ENCODE results near the gene POC5. TPM values are rescaled to one million over a fixed set of nuclear protein-coding genes. Genes with fewer than 3 reads are reported as not detected.
"Not testable (repeated sequence)": the region's sequence is repeated elsewhere in the genome, so short reads cannot be mapped to it uniquely, and the experiment has no call there.

The POC5 gene
- total and polyA plus RNA-seq, 2 experiments from 2014 or later = 4.6 to 19.2 TPM

- no peaks in the 10 kb centered on the region for H3K9me3 ChIP-seq (ENCODE audit: low read depth)
- no peaks in the 10 kb centered on the region for H3K27me3 ChIP-seq
- no peaks in the 10 kb centered on the region for H3K9me2 ChIP-seq (replicated peaks; ENCODE audit: insufficient read depth)
- no peak overlapping the region for H3K4me2 ChIP-seq
- no peaks in the 10 kb centered on the region for H3K79me2 ChIP-seq
- no peaks in the 10 kb centered on the region for H3K36me3 ChIP-seq (replicated peaks; ENCODE audit: insufficient read depth, low read depth)
- no peak overlapping the region for H2AFZ ChIP-seq
- H3K4me1 ChIP-seq (ENCODE audit: insufficient read depth) = no peaks in the 10 kb centered on the region
- H4K20me1 ChIP-seq (ENCODE audit: insufficient read depth, poor library complexity, severe bottlenecking) = no peaks in the 10 kb centered on the region
- no peak overlapping the region for H3K4me3 ChIP-seq
- no peak overlapping the region for H3K27ac ChIP-seq
- DNase-seq (ENCODE audit: low spot score) = no peak
- no peak for TF ChIP-seq EZH2phosphoT487 (IDR thresholded peaks at IDR 0.05; ENCODE audit: low read depth, severe bottlenecking, unreplicated experiment)
- TF ChIP-seq EZH2 (IDR thresholded peaks at IDR 0.05; ENCODE audit: borderline replicate concordance) = no peak
- TF ChIP-seq, protein P1, sequence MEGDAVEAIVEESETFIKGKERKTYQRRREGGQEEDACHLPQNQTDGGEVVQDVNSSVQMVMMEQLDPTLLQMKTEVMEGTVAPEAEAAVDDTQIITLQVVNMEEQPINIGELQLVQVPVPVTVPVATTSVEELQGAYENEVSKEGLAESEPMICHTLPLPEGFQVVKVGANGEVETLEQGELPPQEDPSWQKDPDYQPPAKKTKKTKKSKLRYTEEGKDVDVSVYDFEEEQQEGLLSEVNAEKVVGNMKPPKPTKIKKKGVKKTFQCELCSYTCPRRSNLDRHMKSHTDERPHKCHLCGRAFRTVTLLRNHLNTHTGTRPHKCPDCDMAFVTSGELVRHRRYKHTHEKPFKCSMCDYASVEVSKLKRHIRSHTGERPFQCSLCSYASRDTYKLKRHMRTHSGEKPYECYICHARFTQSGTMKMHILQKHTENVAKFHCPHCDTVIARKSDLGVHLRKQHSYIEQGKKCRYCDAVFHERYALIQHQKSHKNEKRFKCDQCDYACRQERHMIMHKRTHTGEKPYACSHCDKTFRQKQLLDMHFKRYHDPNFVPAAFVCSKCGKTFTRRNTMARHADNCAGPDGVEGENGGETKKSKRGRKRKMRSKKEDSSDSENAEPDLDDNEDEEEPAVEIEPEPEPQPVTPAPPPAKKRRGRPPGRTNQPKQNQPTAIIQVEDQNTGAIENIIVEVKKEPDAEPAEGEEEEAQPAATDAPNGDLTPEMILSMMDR (IDR thresholded peaks at IDR 0.05; ENCODE audit: poor library complexity) = no peak
- 79% methylated on average over 2 of the region's 2 CpGs for whole genome bisulfite sequencing (ENCODE audit: low lambda C conversion rate, missing lambda C conversion rate)
Measured at GRCh38 chr5:75727931-75728330, 10.7 kb upstream of the POC5 start.

- H3K4me3 ChIP-seq; H3K79me2 ChIP-seq; H3K4me2 ChIP-seq; H2AFZ ChIP-seq; H3K9me3 ChIP-seq (ENCODE audit: low read depth); H3K4me1 ChIP-seq (ENCODE audit: insufficient read depth); H3K27ac ChIP-seq; H4K20me1 ChIP-seq (ENCODE audit: insufficient read depth, poor library complexity, severe bottlenecking); H3K9me2 ChIP-seq (replicated peaks; ENCODE audit: insufficient read depth); H3K36me3 ChIP-seq (replicated peaks; ENCODE audit: insufficient read depth, low read depth); H3K27me3 ChIP-seq; DNase-seq (ENCODE audit: low spot score): not testable (repeated sequence)
Measured at GRCh38 chr5:75726224-75726623, 9.0 kb upstream of the POC5 start.

GRCh38 chr5:75723378-75723777, 6.1 kb upstream of the POC5 start:
- no peak for DNase-seq (ENCODE audit: low spot score)
- Histone ChIP-seq H3K27ac (no peak overlapping the region), H3K9me2 (replicated peaks; ENCODE audit: insufficient read depth) (no peaks in the 10 kb centered on the region), H4K20me1 (ENCODE audit: insufficient read depth, poor library complexity, severe bottlenecking) (no peaks in the 10 kb centered on the region), H3K9me3 (ENCODE audit: low read depth) (no peaks in the 10 kb centered on the region), H3K36me3 (replicated peaks; ENCODE audit: insufficient read depth, low read depth) (no peaks in the 10 kb centered on the region), H3K4me3 (no peak overlapping the region), H3K27me3 (no peaks in the 10 kb centered on the region), H3K4me2 (no peak overlapping the region), H3K4me1 (ENCODE audit: insufficient read depth) (no peaks in the 10 kb centered on the region), H2AFZ (no peak overlapping the region), H3K79me2 (no peaks in the 10 kb centered on the region)
- 71% methylated on average over 1 of the region's 1 CpG for WGBS (ENCODE audit: low lambda C conversion rate, missing lambda C conversion rate)
- TF ChIP-seq, protein P1 (IDR thresholded peaks at IDR 0.05; ENCODE audit: poor library complexity) = no peak

DNA sequence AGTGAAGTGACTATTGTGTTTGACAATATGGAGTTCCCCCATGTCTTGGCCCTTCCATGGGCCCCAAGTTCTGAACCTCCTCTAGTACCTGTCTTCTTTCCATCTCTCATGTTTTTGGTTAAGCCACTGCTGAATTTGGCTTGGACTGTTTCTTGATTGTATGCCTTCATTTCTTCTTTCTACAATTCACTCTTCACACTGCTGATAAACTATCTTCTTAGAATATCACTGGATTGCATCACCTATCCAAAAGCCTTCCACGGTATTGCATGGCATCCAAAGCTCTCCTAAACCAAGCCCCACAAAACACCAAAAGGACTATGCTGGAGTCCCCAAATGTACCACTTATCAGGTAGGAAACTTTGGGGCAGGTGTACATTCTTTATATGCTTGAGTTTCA, 4.3 kb upstream of the POC5 start:
- no peak for DNase-seq (ENCODE audit: low spot score)
- WGBS (ENCODE audit: low lambda C conversion rate, missing lambda C conversion rate) = 91% methylated on average over 1 of the region's 1 CpG
- Histone ChIP-seq H3K9me2 (replicated peaks; ENCODE audit: insufficient read depth) (no peaks in the 10 kb centered on the region), H3K27me3 (no peaks in the 10 kb centered on the region), H3K36me3 (replicated peaks; ENCODE audit: insufficient read depth, low read depth) (no peaks in the 10 kb centered on the region), H2AFZ (no peak overlapping the region), H3K4me2 (no peak overlapping the region), H4K20me1 (ENCODE audit: insufficient read depth, poor library complexity, severe bottlenecking) (no peaks in the 10 kb centered on the region), H3K4me1 (ENCODE audit: insufficient read depth) (no peaks in the 10 kb centered on the region), H3K79me2 (peaks cover under 1% of the 10 kb centered on the region), H3K27ac (no peak overlapping the region), H3K9me3 (ENCODE audit: low read depth) (no peaks in the 10 kb centered on the region), H3K4me3 (no peak overlapping the region)
- TF ChIP-seq, protein P1 (IDR thresholded peaks at IDR 0.05; ENCODE audit: poor library complexity) = no peak
- TF ChIP-seq EZH2phosphoT487 (IDR thresholded peaks at IDR 0.05; ENCODE audit: low read depth, severe bottlenecking, unreplicated experiment) (no peak), EZH2 (IDR thresholded peaks at IDR 0.05; ENCODE audit: borderline replicate concordance) (no peak)

Measured in hepatocyte (in vitro differentiated cells).